ENCODE measurements around the gene OR3A2.
"Not testable (repeated sequence)": the region's sequence is repeated elsewhere in the genome, so short reads cannot be mapped to it uniquely, and the experiment has no call there.

DNA sequence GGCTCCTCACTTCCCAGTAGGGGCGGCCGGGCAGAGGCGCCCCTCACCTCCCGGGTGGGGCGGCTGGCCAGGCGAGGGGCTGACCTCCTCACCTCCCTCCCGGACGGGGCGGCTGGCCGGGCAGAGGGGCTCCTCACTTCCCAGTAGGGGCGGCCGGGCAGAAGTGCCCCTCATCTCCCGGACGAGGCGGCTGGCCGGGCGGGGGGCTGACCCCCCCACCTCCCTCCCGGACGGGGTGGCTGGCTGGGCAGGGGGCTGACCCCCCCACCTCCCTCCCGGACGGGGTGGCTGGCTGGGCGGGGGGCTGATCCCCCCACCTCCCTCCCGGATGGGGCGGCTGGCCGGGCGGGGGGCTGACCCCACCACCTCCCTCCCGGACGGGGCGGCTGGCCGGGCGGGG is 14.9 kb downstream of the OR3A2 start:
- TF ChIP-seq PHF21A (IDR thresholded peaks at IDR 0.05; ENCODE audit: borderline replicate concordance, low read depth); MAZ (CRISPR knock-in tag; conservative IDR thresholded peaks at IDR 0.05 in 1 of 2, IDR thresholded peaks at IDR 0.05 in 1 of 2); SETDB1 (IDR thresholded peaks at IDR 0.05; ENCODE audit: low read length); RBM22 (IDR thresholded peaks at IDR 0.05; ENCODE audit: low read depth, low read length, poor library complexity, severe bottlenecking); SRF (CRISPR knock-in tag; IDR thresholded peaks at IDR 0.05); ZNF197 (CRISPR knock-in tag; IDR thresholded peaks at IDR 0.05; ENCODE audit: low read depth); HCFC1 (IDR thresholded peaks at IDR 0.05; ENCODE audit: low read depth, low read length); ATF4 (CRISPR knock-in tag; IDR thresholded peaks at IDR 0.05); PTTG1 (tag; IDR thresholded peaks at IDR 0.05; ENCODE audit: low read depth); ZBTB17 (CRISPR knock-in tag; IDR thresholded peaks at IDR 0.05); TAF7 (tag; IDR thresholded peaks at IDR 0.05); ZNF778 (CRISPR knock-in tag; IDR thresholded peaks at IDR 0.05): not testable (repeated sequence)
